CD8-positive, alpha-beta memory T cell (primary cell): Measurements from ENCODE around the gene TBC1D13. TPM values are rescaled to one million over a fixed set of nuclear protein-coding genes. Genes with fewer than 3 reads are reported as not detected.

Experiments
- CTCF ChIA-PET: fragments of 350-600 bp; sonication (Branson Sonifier 250); formaldehyde crosslinking; loops from one replicate; lab custom pipeline; 2021; ENCODE audit warnings: antibody characterized with exemption; lab: Charles Lee
- POLR2A ChIA-PET: fragments of 350-600 bp; sonication (Branson Sonifier 250); formaldehyde crosslinking; loops from one replicate; lab custom pipeline; 2021; ENCODE audit warnings: antibody characterized with exemption; lab: Charles Lee
- DNase-seq, 5 donors: peaks; one replicate each; pipeline versions ENCODE4 v3.0.0 to v3.0.0-alpha.2; 2020 to 2022; ENCODE audit warnings: mixed read lengths in 1 of 5
- H3K27ac ChIP-seq: one replicate; pipeline ENCODE4 v1.7.0; 2013; ENCODE audit warnings: low read depth, mild to moderate bottlenecking, low read length, moderate library complexity
- H3K27me3 ChIP-seq: 2 replicates; pipeline ENCODE4 v1.7.0; 2013; ENCODE audit warnings: low read length, mild to moderate bottlenecking; ENCODE audit not compliant: insufficient read depth, poor library complexity, severe bottlenecking
- H3K36me3 ChIP-seq: 2 replicates; pipeline ENCODE4 v1.7.0; 2013; ENCODE audit warnings: mild to moderate bottlenecking, low read length, moderate library complexity; ENCODE audit not compliant: insufficient read depth
- H3K4me1 ChIP-seq: 2 replicates; pipeline ENCODE4 v1.7.0; 2013; ENCODE audit warnings: mild to moderate bottlenecking, low read length, moderate library complexity; ENCODE audit not compliant: insufficient read depth
- H3K4me3 ChIP-seq: 2 replicates; pipeline ENCODE4 v1.7.0; 2013; ENCODE audit warnings: mild to moderate bottlenecking, low read length
- H3K9me3 ChIP-seq: 2 replicates; pipeline ENCODE4 v1.7.0; 2013; ENCODE audit warnings: mild to moderate bottlenecking, low read length
- H3K27ac Mint-ChIP-seq, 8 donors: one replicate each; pipeline ENCODE4 v1.8.0; 2020 to 2021; ENCODE audit warnings: mixed read lengths in 8 of 8, mild to moderate bottlenecking in 6 of 8, inconsistent platforms in 3 of 8, moderate library complexity in 3 of 8
- H3K27me3 Mint-ChIP-seq, 2 donors: one replicate each; pipeline ENCODE4 v1.8.0; 2020 to 2021; ENCODE audit warnings: mixed read lengths in 2 of 2, mild to moderate bottlenecking in 1 of 2, moderate library complexity in 1 of 2
- H3K36me3 Mint-ChIP-seq, 3 donors: one replicate each; pipeline ENCODE4 v1.8.0; 2020 to 2021; ENCODE audit warnings: mixed read lengths in 3 of 3, inconsistent platforms in 1 of 3, mild to moderate bottlenecking in 1 of 3
- H3K4me1 Mint-ChIP-seq, 3 donors: one replicate each; pipeline ENCODE4 v1.8.0; 2020 to 2021; ENCODE audit warnings: mixed read lengths in 3 of 3, inconsistent platforms in 1 of 3, mild to moderate bottlenecking in 1 of 3
- H3K4me3 Mint-ChIP-seq, 7 donors: one replicate each; pipeline ENCODE4 v1.8.0; 2020 to 2021; ENCODE audit warnings: mixed read lengths in 7 of 7, mild to moderate bottlenecking in 6 of 7, moderate library complexity in 4 of 7, inconsistent platforms in 2 of 7
- H3K9me3 Mint-ChIP-seq, 5 donors: one replicate each; pipeline ENCODE4 v1.8.0; 2020 to 2022; ENCODE audit warnings: mixed read lengths in 5 of 5, mild to moderate bottlenecking in 3 of 5, moderate library complexity in 2 of 5, inconsistent platforms in 1 of 5
- polyA plus RNA-seq: library from polyadenylated mRNA; unstranded; fragments of 300-500 nt; fragmentation: Illumina TruSeq; gene quantifications from one replicate; pipeline ENCODE4 v1.2.3, GENCODE V29; 2021
- total RNA-seq, 2 experiments: library from RNA; stranded (reverse); gene quantifications; one replicate each; pipeline ENCODE4 v1.2.3, GENCODE V29; 2021

Gene TBC1D13
- total and polyA plus RNA-seq, 3 experiments from 2014 or later, result 23.0 to 36.8 (median 24.6) TPM

DNA sequence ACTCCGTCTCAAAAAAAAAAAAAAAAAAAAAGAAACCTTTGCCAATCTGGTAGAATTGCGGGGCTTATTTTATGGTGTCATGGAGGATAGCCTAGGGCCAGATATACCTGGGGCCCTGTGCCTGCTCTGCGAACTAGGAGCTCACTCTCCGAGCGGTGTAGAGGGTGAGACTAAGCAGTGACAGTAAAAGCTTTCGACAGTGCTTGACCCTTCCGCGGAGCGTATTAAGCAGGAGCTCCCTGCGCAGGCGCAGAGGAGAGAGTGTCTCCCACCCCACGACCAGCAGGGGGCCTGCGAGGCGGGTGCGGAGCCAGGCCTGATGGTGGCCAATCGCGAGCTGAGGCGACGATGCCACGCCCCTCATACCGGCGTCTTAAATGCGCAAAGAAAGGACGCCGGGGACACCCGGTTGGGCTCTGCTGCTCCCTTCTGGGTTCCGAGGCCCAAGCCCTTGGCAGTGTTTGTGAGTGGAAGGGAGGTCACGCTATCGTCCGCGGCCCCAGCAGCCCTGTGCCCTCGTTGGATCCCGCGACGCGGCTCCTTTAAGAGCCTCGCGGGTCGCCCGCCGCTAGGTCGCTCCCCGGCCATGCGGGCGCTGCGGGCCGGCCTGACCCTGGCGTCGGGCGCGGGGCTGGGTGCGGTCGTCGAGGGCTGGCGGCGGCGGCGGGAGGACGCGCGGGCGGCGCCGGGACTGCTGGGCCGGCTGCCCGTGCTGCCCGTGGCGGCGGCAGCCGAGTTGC lies 31.2 kb downstream of the TBC1D13 start, which contains the start of gene ENDOG:
ENDOG (plus strand) TSS at position 402 of the 740 bp plus-strand sequence; CDS start at position 587, 185 bp downstream.
- DNase-seq, result peak; percentile 95 to 98 (median 97)
- Mint-ChIP-seq H3K4me1 (peaks cover 9 to 26% (median 19%) of the 10 kb centered on the region in 3 donors), H3K4me3 (peak within 1 kb of the TSS; percentile 89 to 96 (median 91)), H3K9me3 (peaks cover 0 to 2% (median 0%) of the 10 kb centered on the region in 5 donors), H3K27ac (peak within 1 kb of the TSS; percentile 80 to 96 (median 93)), H3K27me3 (peaks cover 0 to 3% of the 10 kb centered on the region in 2 donors), H3K36me3 (peaks cover 0 to 22% (median 0%) of the 10 kb centered on the region in 3 donors)
- peaks cover 4% of the 10 kb centered on the region for H3K36me3 ChIP-seq
- H3K27ac ChIP-seq, result peak within 1 kb of the TSS; percentile 47
- peak within 1 kb of the TSS; percentile 89 for H3K4me3 ChIP-seq
- CTCF ChIA-PET, result interaction anchor here (0.6 to 2.8 kb wide), 40 partner anchors 8 to 568 kb away, joined by 3 to 28 read pairs (median 4); partner anchors contain the start of genes KYAT1, SPOUT1, URM1 and ZER1
- no peaks in the 10 kb centered on the region for H3K9me3 ChIP-seq
- H3K4me1 ChIP-seq, result peaks cover 7% of the 10 kb centered on the region
- POLR2A ChIA-PET, result interaction anchor here (0.6 to 2.7 kb wide), 14 partner anchors 8 to 313 kb away, joined by 3 to 39 read pairs (median 4); partner anchors contain the start of genes DOLPP1, KYAT1, LRRC8A and SET
- no peaks in the 10 kb centered on the region for H3K27me3 ChIP-seq

DNA sequence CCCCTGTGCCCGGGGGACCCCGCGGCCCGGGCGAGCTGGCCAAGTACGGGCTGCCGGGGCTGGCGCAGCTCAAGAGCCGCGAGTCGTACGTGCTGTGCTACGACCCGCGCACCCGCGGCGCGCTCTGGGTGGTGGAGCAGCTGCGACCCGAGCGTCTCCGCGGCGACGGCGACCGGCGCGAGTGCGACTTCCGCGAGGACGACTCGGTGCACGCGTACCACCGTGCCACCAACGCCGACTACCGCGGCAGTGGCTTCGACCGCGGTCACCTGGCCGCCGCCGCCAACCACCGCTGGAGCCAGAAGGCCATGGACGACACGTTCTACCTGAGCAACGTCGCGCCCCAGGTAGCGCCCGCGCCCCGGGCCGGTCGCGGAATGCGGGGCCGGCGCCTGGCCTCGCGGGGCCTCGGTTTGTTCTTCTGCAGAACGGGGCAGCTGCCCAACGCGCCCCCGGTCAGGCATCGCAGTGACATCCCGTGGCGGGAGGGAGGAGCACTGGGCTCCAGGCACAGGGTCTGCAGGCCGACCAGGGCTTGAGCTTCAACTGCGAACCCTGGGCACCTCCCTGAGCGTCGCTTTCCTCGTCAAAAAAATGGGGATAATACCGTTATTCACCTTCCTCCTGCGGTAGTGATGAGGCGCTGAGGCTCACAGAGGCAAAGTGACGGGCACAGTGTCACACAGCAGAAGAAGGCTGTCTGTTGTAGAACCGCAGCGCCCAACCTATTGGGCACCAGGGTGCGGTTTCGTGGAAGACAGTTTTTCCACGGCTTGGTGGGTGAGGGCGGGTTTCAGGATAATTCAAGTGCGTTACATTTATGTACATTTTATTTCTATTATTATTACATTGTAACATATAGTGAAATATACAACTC lies 32.0 kb downstream of the TBC1D13 start:
- ChIA-PET POLR2A (interaction anchor here (0.6 to 2.7 kb wide), 13 partner anchors 8 to 314 kb away, joined by 3 to 39 read pairs (median 4); partner anchors contain the start of genes DOLPP1, KYAT1, LRRC8A and SET), CTCF (interaction anchor here (0.6 to 2.8 kb wide), 30 partner anchors 8 to 478 kb away, joined by 3 to 28 read pairs (median 4); partner anchors contain the start of genes KYAT1, PKN3, SPOUT1 and URM1)
- peak overlapping the region; percentile 47 for H3K4me3 ChIP-seq
- Mint-ChIP-seq H3K4me3 (peak overlapping the region; percentile 83 to 92 (median 85)), H3K4me1 (peaks cover 9 to 26% (median 19%) of the 10 kb centered on the region in 3 donors), H3K9me3 (peaks cover 0 to 2% (median 0%) of the 10 kb centered on the region in 5 donors), H3K27me3 (peaks cover 0 to 3% of the 10 kb centered on the region in 2 donors), H3K36me3 (peaks cover 0 to 29% (median 0%) of the 10 kb centered on the region in 3 donors), H3K27ac (peak overlapping the region in 6 of 8 donors; percentile 70 to 94 (median 82))
- H3K27me3 ChIP-seq, result no peaks in the 10 kb centered on the region
- peak in 4 of 5 donors; percentile 15 to 63 (median 37) for DNase-seq
- no peaks in the 10 kb centered on the region for H3K9me3 ChIP-seq
- peak overlapping the region; percentile 38 for H3K27ac ChIP-seq
- H3K4me1 ChIP-seq, result peaks cover 7% of the 10 kb centered on the region
- peaks cover 4% of the 10 kb centered on the region for H3K36me3 ChIP-seq

- CTCF ChIA-PET, result interaction anchor here (0.8 to 2.8 kb wide), 7 partner anchors 10 to 137 kb away, joined by 3 to 28 read pairs (median 4); partner anchors contain the start of genes PKN3, SPOUT1 and ZER1
Observed at GRCh38 chr9:128819716-128820664, 32.9 kb downstream of the TBC1D13 start.

GRCh38 chr9:128820665-128821583 lies 33.9 kb downstream of the TBC1D13 start:
- Mint-ChIP-seq H3K36me3 (peaks cover 0 to 47% (median 0%) of the 10 kb centered on the region in 3 donors), H3K27me3 (peaks cover 0 to 3% of the 10 kb centered on the region in 2 donors), H3K9me3 (no peaks in the 10 kb centered on the region), H3K4me3 (peak overlapping the region; percentile 20 to 87 (median 59)), H3K4me1 (peaks cover 9 to 26% (median 19%) of the 10 kb centered on the region in 3 donors), H3K27ac (peak overlapping the region in 5 of 8 donors; percentile 12 to 78 (median 70))
- CTCF ChIA-PET, result interaction anchor here (1.3 to 1.5 kb wide), 2 partner anchors 108 to 136 kb away, joined by 3 to 4 read pairs; no protein-coding TSS in a partner anchor
- H3K4me3 ChIP-seq, result no peak overlapping the region
- no peaks in the 10 kb centered on the region for H3K27me3 ChIP-seq
- H3K4me1 ChIP-seq, result peaks cover 7% of the 10 kb centered on the region
- POLR2A ChIA-PET, result no interaction called here
- DNase-seq, result no peak
- H3K27ac ChIP-seq, result no peak overlapping the region
- H3K9me3 ChIP-seq, result no peaks in the 10 kb centered on the region
- H3K36me3 ChIP-seq, result peaks cover 8% of the 10 kb centered on the region

More at GRCh38 chr9:128819716-128820664, 32.9 kb downstream of the TBC1D13 start:
- H3K27me3 Mint-ChIP-seq, result peaks cover 0 to 6% of the 10 kb centered on the region in 2 donors
- no peak for DNase-seq
- POLR2A ChIA-PET, result interaction anchor here (0.6 to 2.7 kb wide), 2 partner anchors 9 to 29 kb away, joined by 4 to 39 read pairs; partner anchors contain the start of gene SPOUT1
- peak overlapping the region; percentile 83 to 87 (median 85) for H3K4me3 Mint-ChIP-seq
- Histone ChIP-seq H3K4me1 (peaks cover 7% of the 10 kb centered on the region), H3K27me3 (no peaks in the 10 kb centered on the region), H3K27ac (no peak overlapping the region), H3K4me3 (no peak overlapping the region), H3K9me3 (no peaks in the 10 kb centered on the region), H3K36me3 (peaks cover 4% of the 10 kb centered on the region)
- peak overlapping the region in 6 of 8 donors; percentile 54 to 91 (median 78) for H3K27ac Mint-ChIP-seq
- H3K36me3 Mint-ChIP-seq, result peaks cover 0 to 38% (median 0%) of the 10 kb centered on the region in 3 donors
- peaks cover 9 to 26% (median 19%) of the 10 kb centered on the region in 3 donors for H3K4me1 Mint-ChIP-seq
- no peaks in the 10 kb centered on the region for H3K9me3 Mint-ChIP-seq

GRCh38 chr9:128821584-128822406 lies 34.7 kb downstream of the TBC1D13 start:
- Histone ChIP-seq H3K27ac (no peak overlapping the region), H3K4me1 (peaks cover 7% of the 10 kb centered on the region), H3K27me3 (no peaks in the 10 kb centered on the region), H3K36me3 (peaks cover 14% of the 10 kb centered on the region), H3K9me3 (no peaks in the 10 kb centered on the region), H3K4me3 (no peak overlapping the region)
- H3K27me3 Mint-ChIP-seq, result peaks cover 0 to 3% of the 10 kb centered on the region in 2 donors
- peaks cover 0 to 56% (median 0%) of the 10 kb centered on the region in 3 donors for H3K36me3 Mint-ChIP-seq
- H3K27ac Mint-ChIP-seq, result peak overlapping the region in 1 of 8 donors; percentile 36
- peaks cover 9 to 26% (median 19%) of the 10 kb centered on the region in 3 donors for H3K4me1 Mint-ChIP-seq
- POLR2A ChIA-PET, result no interaction called here
- DNase-seq, result no peak
- CTCF ChIA-PET, result no interaction called here
- H3K9me3 Mint-ChIP-seq, result no peaks in the 10 kb centered on the region
- H3K4me3 Mint-ChIP-seq, result peak overlapping the region in 4 of 7 donors; percentile 23 to 83 (median 40)
